SK-N-SH (cell line): ENCODE measurements around the gene PPP1R9B. TPM values are rescaled to one million over a fixed set of nuclear protein-coding genes. Genes with fewer than 3 reads are reported as not detected.
A peak's percentile ranks its signal among the peaks of the same experiment; 100 is the strongest.

Experiments used
- CHD2 ChIP-seq: fragments of 150-350 bp; IDR thresholded peaks from 2 replicates; pipeline ENCODE4 v1.6.1; 2018; ENCODE audit warnings: low read length; ENCODE audit not compliant: partially characterized antibody
- ELF1 ChIP-seq: IDR thresholded peaks from 2 replicates; pipeline ENCODE4 v1.4.0; 2012
- EZH2phosphoT487 ChIP-seq: fragments of 200-600 bp; sonication (generic); IDR thresholded peaks from 2 replicates; pipeline ENCODE4 v1.6.1; 2017; ENCODE audit warnings: low read depth, mixed run types, mild to moderate bottlenecking, antibody characterized with exemption, moderate library complexity, borderline replicate concordance
- FOSL2 ChIP-seq: IDR thresholded peaks from 2 replicates; pipeline ENCODE4 v1.4.0; 2012; ENCODE audit warnings: low read depth, mild to moderate bottlenecking, moderate library complexity, borderline replicate concordance
- FOXJ3 ChIP-seq: sonication (generic); formaldehyde crosslinking; IDR thresholded peaks from 2 replicates; pipeline ENCODE4 v1.5.1; 2020; ENCODE audit warnings: mild to moderate bottlenecking, missing genetic modification reagents
- FOXM1 ChIP-seq: IDR thresholded peaks from 2 replicates; pipeline ENCODE4 v1.4.0; 2012; ENCODE audit warnings: low read depth, mild to moderate bottlenecking
- GABPA ChIP-seq: IDR thresholded peaks from 2 replicates; pipeline ENCODE4 v1.4.0; 2012; ENCODE audit warnings: low read depth, mild to moderate bottlenecking
- GATA2 ChIP-seq: sonication (generic); formaldehyde crosslinking; IDR thresholded peaks from 2 replicates; pipeline ENCODE4 v1.5.0; 2020; ENCODE audit warnings: mild to moderate bottlenecking, missing genetic modification reagents
- IRF3 ChIP-seq: fragments of 150-350 bp; IDR thresholded peaks from 2 replicates; pipeline ENCODE4 v1.6.1; 2016; ENCODE audit warnings: mild to moderate bottlenecking, low read depth, low read length
- JUND ChIP-seq: IDR thresholded peaks from 2 replicates; pipeline ENCODE4 v1.4.0; 2012
- MAX ChIP-seq: IDR thresholded peaks from 2 replicates; pipeline ENCODE4 v1.4.0; 2012; ENCODE audit warnings: low read depth
- MEF2A ChIP-seq: IDR thresholded peaks from 2 replicates; pipeline ENCODE4 v1.4.0; 2012; ENCODE audit warnings: low read depth, borderline replicate concordance
- NFIC ChIP-seq: IDR thresholded peaks from 2 replicates; pipeline ENCODE4 v1.4.0; 2012; ENCODE audit warnings: borderline replicate concordance
- NRF1 ChIP-seq: IDR thresholded peaks from 2 replicates; pipeline ENCODE4 v1.6.1; 2012; ENCODE audit warnings: low read depth, mild to moderate bottlenecking, low read length
- RAD21 ChIP-seq: IDR thresholded peaks from 2 replicates; pipeline ENCODE4 v1.6.1; 2012; ENCODE audit warnings: mild to moderate bottlenecking, low read length
- RCOR1 ChIP-seq: fragments of 150-350 bp; IDR thresholded peaks from 2 replicates; pipeline ENCODE4 v1.6.1; 2017; ENCODE audit warnings: antibody characterized with exemption, low read length
- REST ChIP-seq: IDR thresholded peaks from 2 replicates; pipeline ENCODE4 v1.6.1; 2012; ENCODE audit warnings: mild to moderate bottlenecking, low read depth, low read length, moderate library complexity
- TAF1 ChIP-seq: IDR thresholded peaks from 2 replicates; pipeline ENCODE4 v1.6.1; 2012; ENCODE audit warnings: low read depth, mild to moderate bottlenecking, low read length, moderate library complexity, borderline replicate concordance
- TEAD4 ChIP-seq: IDR thresholded peaks from 2 replicates; pipeline ENCODE4 v1.4.0; 2012; ENCODE audit warnings: mild to moderate bottlenecking, borderline replicate concordance; ENCODE audit not compliant: insufficient read depth
- USF1 ChIP-seq: IDR thresholded peaks from 2 replicates; pipeline ENCODE4 v1.4.0; 2012; ENCODE audit warnings: low read depth, borderline replicate concordance
- USF2 ChIP-seq: fragments of 150-350 bp; IDR thresholded peaks from 2 replicates; pipeline ENCODE4 v1.6.1; 2017; ENCODE audit warnings: antibody characterized with exemption, low read length, low read depth, borderline replicate concordance
- YY1 ChIP-seq: IDR thresholded peaks from 2 replicates; pipeline ENCODE4 v1.4.0; 2012; ENCODE audit warnings: low read depth, mild to moderate bottlenecking
- polyA plus RNA-seq, 3 experiments: library from polyadenylated mRNA; depleted of rRNA; stranded (reverse); fragments of >200 nt; gene quantifications; 2 replicates each; pipeline ENCODE4 v1.2.3, GENCODE V29; 2012

PPP1R9B gene
- polyA plus RNA-seq, 1 of the 3 experiments (the other 2 are of a cell fraction) = 35.2 TPM

- no peak for TF ChIP-seq USF1
- TF ChIP-seq CHD2 = peak; percentile 86
- TF ChIP-seq JUND = no peak
- TF ChIP-seq GABPA = peak; percentile 80
- TF ChIP-seq IRF3 = no peak
- no peak; the same call in 1 of the 2 replicates for TF ChIP-seq MAX
- TF ChIP-seq FOXM1 = 0 out of 2 replicates have a peak, but pooled peaks have one; percentile 4
- peak; percentile 73 for TF ChIP-seq ELF1
- TF ChIP-seq REST = peak; percentile 72
- TF ChIP-seq USF2 = no peak
- peak; percentile 64 for TF ChIP-seq RCOR1
- TF ChIP-seq MEF2A = no peak
- TF ChIP-seq YY1 = no peak
- TF ChIP-seq FOSL2 = no peak
- TF ChIP-seq NRF1 = no peak
- no peak for TF ChIP-seq GATA2 (CRISPR knock-in tag)
- TF ChIP-seq EZH2phosphoT487 = no peak
- TF ChIP-seq FOXJ3 (CRISPR knock-in tag) = 0 out of 2 replicates have a peak, but pooled peaks have one; percentile 29
- TF ChIP-seq RAD21 = peak; percentile 19; the same call in 1 of the 2 replicates
- TF ChIP-seq TAF1 = peak; percentile 95
- TF ChIP-seq TEAD4 = no peak
- TF ChIP-seq NFIC = peak; percentile 32; the same call in 1 of the 2 replicates
Measured at GRCh38 chr17:50151041-50151936, 812 bp upstream of the PPP1R9B start (continued).
